HepG2 (cell line): ENCODE results near the gene IL32. TPM values are rescaled to one million over a fixed set of nuclear protein-coding genes. Genes with fewer than 3 reads are reported as not detected.

Experiments
- ATAC-seq: fragments of 200-7000 bp; cut with Tn5 transposase; 3 replicates; pipeline ENCODE4 v1.9.1; 2020; ENCODE audit warnings: mild to moderate bottlenecking, moderate library complexity
- BruUV-seq: library from RNA; stranded (reverse); fragments of 400-500 nt; replicated peaks from 2 replicates; lab custom pipeline; 2021; lab: Mats Ljungman, UMichigan
- CTCF ChIA-PET: fragments of 300-600 bp; formaldehyde crosslinking; extraction: SDS; loops from one replicate; lab custom pipeline; 2021; ENCODE audit warnings: low total read pairs, inconsistent platforms, low intra/inter-chr PET ratio; lab: Yijun Ruan, JAX
- POLR2A ChIA-PET: fragments of 350-600 bp; sonication (Branson Sonifier 250); formaldehyde crosslinking; loops from one replicate; lab custom pipeline; 2020; ENCODE audit warnings: antibody characterized with exemption, inconsistent platforms; lab: Yijun Ruan, JAX
- DNase-seq: peaks from one replicate; pipeline ENCODE4 v3.0.0-alpha.2; 2015; ENCODE audit warnings: low spot score
- FAIRE-seq: peaks from 3 replicates; lab custom pipeline; 2011; peaks lifted over from hg19 to GRCh38; lab: Jason Lieb, UNC
- H2AFZ ChIP-seq: one replicate; pipeline ENCODE4 v1.6.1; 2011; ENCODE audit warnings: low read length, inconsistent platforms
- H3K27ac ChIP-seq: fragments of 300-600 bp; 3 replicates; pipeline ENCODE4 v1.8.0; 2011; ENCODE audit warnings: mixed run types, mild to moderate bottlenecking, mixed read lengths, low read length, inconsistent platforms; ENCODE audit not compliant: insufficient read depth; ENCODE audit errors: extremely low read length
- H3K27me3 ChIP-seq, 2 experiments: fragments of 200-600 bp in 1 of 2; 2 replicates in 1 of 2; 3 replicates in 1 of 2; pipeline versions ENCODE4 v1.6.0 to v1.8.0; 2011; ENCODE audit warnings: low read length in 2 of 2, mild to moderate bottlenecking in 2 of 2, moderate library complexity in 2 of 2, inconsistent platforms in 1 of 2; ENCODE audit not compliant: insufficient read depth in 2 of 2, control insufficient read depth in 1 of 2
- H3K36me3 ChIP-seq, 2 experiments: fragments of 200-600 bp in 1 of 2; replicated peaks in 1 of 2; 2 replicates in 1 of 2; 3 replicates in 1 of 2; pipeline versions ENCODE4 v1.5.1 to v1.8.0; 2011; ENCODE audit warnings: low read length in 2 of 2, inconsistent platforms in 1 of 2; ENCODE audit not compliant: insufficient read depth in 2 of 2, control insufficient read depth in 1 of 2
- H3K4me1 ChIP-seq: 2 replicates; pipeline ENCODE4 v1.5.1; 2012; ENCODE audit warnings: low read length, inconsistent platforms; ENCODE audit not compliant: insufficient read depth
- H3K4me2 ChIP-seq: 2 replicates; pipeline ENCODE4 v1.6.0; 2011; ENCODE audit warnings: low read depth, low read length, inconsistent platforms
- H3K4me3 ChIP-seq, 3 experiments: fragments of 200-600 bp in 1 of 3; sonication (generic), shearing (Covaris generic) in 1 of 3; replicated peaks in 1 of 3; 2 replicates each; pipeline ENCODE4 v1.5.1; 2011 to 2016; ENCODE audit warnings: low read length in 3 of 3, inconsistent platforms in 2 of 3, low read depth in 2 of 3, mild to moderate bottlenecking in 2 of 3, control low read depth in 1 of 3, mixed read lengths in 1 of 3; ENCODE audit not compliant: insufficient read depth in 1 of 3
- H3K79me2 ChIP-seq: one replicate; pipeline ENCODE4 v1.6.1; 2011; ENCODE audit warnings: low read length, inconsistent platforms; ENCODE audit not compliant: insufficient read depth
- H3K9ac ChIP-seq: 2 replicates; pipeline ENCODE4 v1.6.0; 2011; ENCODE audit warnings: mild to moderate bottlenecking, low read depth, low read length, inconsistent platforms; ENCODE audit not compliant: insufficient read depth
- H3K9me3 ChIP-seq: 2 replicates; pipeline ENCODE4 v1.5.1; 2012; ENCODE audit warnings: mild to moderate bottlenecking, low read length
- H4K20me1 ChIP-seq: 2 replicates; pipeline ENCODE4 v1.6.0; 2011; ENCODE audit warnings: inconsistent platforms, mild to moderate bottlenecking, low read length, moderate library complexity; ENCODE audit not compliant: insufficient read depth
- AGO1 ChIP-seq: fragments of 200-400 bp; formaldehyde crosslinking; IDR thresholded peaks from 2 replicates; pipeline ENCODE4 v1.6.1; 2017; ENCODE audit warnings: mild to moderate bottlenecking, low read depth, low read length, moderate library complexity; ENCODE audit not compliant: poor library complexity, severe bottlenecking
- EHMT2 ChIP-seq: fragments of 200-600 bp; sonication (generic); IDR thresholded peaks from 2 replicates; pipeline ENCODE4 v1.7.0; 2017; ENCODE audit warnings: antibody characterized with exemption, low read depth, low read length, borderline replicate concordance
- FLYWCH1 ChIP-seq: sonication (generic); formaldehyde crosslinking; IDR thresholded peaks from 2 replicates; pipeline ENCODE4 v1.8.1; 2023; ENCODE audit warnings: mild to moderate bottlenecking, missing genetic modification reagents
- MTA1 ChIP-seq: sonication (generic); formaldehyde crosslinking; IDR thresholded peaks from 2 replicates; pipeline ENCODE4 v1.4.0; 2020; ENCODE audit warnings: missing genetic modification reagents, mild to moderate bottlenecking, borderline replicate concordance
- SP1 ChIP-seq, 2 experiments: fragments of 450-650 bp in 1 of 2; sonication (generic) in 1 of 2; formaldehyde crosslinking in 1 of 2; IDR thresholded peaks; 2 replicates each; pipeline versions ENCODE4 v1.4.0 to v1.6.1; 2016 to 2020; ENCODE audit warnings: missing genetic modification reagents in 1 of 2
- SRSF1 ChIP-seq: fragments of 200-400 bp; formaldehyde crosslinking; optimal IDR thresholded peaks from 2 replicates; pipeline ENCODE3; 2017; ENCODE audit warnings: mild to moderate bottlenecking, low read depth, low read length, moderate library complexity
- U2AF1 ChIP-seq: fragments of 200-400 bp; formaldehyde crosslinking; optimal IDR thresholded peaks from 2 replicates; pipeline ENCODE3; 2017; ENCODE audit warnings: mild to moderate bottlenecking, low read depth, low read length
- ZC3H13 ChIP-seq: sonication (generic); formaldehyde crosslinking; IDR thresholded peaks from 2 replicates; pipeline ENCODE4 v1.8.1; 2023; ENCODE audit warnings: mild to moderate bottlenecking, missing genetic modification reagents, moderate library complexity
- ZFP82 ChIP-seq: sonication (generic); formaldehyde crosslinking; IDR thresholded peaks from 2 replicates; pipeline ENCODE4 v1.5.1; 2020; ENCODE audit warnings: mild to moderate bottlenecking, missing genetic modification reagents, borderline replicate concordance
- ZNF292 ChIP-seq: sonication (generic); formaldehyde crosslinking; IDR thresholded peaks from 2 replicates; pipeline ENCODE4 v1.8.1; 2022; ENCODE audit warnings: mild to moderate bottlenecking, low read depth, missing genetic modification reagents, borderline replicate concordance
- ZNF468 ChIP-seq: sonication (generic); formaldehyde crosslinking; IDR thresholded peaks from 2 replicates; pipeline ENCODE4 v1.8.0; 2022; ENCODE audit warnings: mild to moderate bottlenecking, moderate library complexity, missing genetic modification reagents
- ZNF501 ChIP-seq: sonication (generic); formaldehyde crosslinking; IDR thresholded peaks from 2 replicates; pipeline ENCODE4 v1.5.1; 2020; ENCODE audit warnings: mild to moderate bottlenecking, moderate library complexity, missing genetic modification reagents
- ZNF687 ChIP-seq: sonication (generic); formaldehyde crosslinking; IDR thresholded peaks from 2 replicates; pipeline ENCODE4 v1.5.1; 2020; ENCODE audit warnings: mild to moderate bottlenecking, missing genetic modification reagents, moderate library complexity
- ZNF841 ChIP-seq: sonication (generic); formaldehyde crosslinking; IDR thresholded peaks from 2 replicates; pipeline ENCODE4 v1.8.1; 2023; ENCODE audit warnings: missing genetic modification reagents, borderline replicate concordance
- ZNF883 ChIP-seq: sonication (generic); formaldehyde crosslinking; IDR thresholded peaks from 2 replicates; pipeline ENCODE4 v1.5.1; 2020; ENCODE audit warnings: mild to moderate bottlenecking, missing genetic modification reagents; ENCODE audit errors: not compliant biosample characterization
- WGBS: methylation state at CpG from one replicate; pipeline ENCODE4 v1.1.6; 2017; ENCODE audit warnings: low lambda C conversion rate; 5-methylcytosine and 5-hydroxymethylcytosine counted together
- in situ Hi-C: cut with HindIII; loops from 2 replicates; pipeline ENCODE4 v1.10.0; 2017; ENCODE audit warnings: low pct_unique_long_range_greater_than_20kb; ENCODE audit not compliant: extremely low pct_ligation_motif_present
- intact Hi-C: fragments of 100-400 bp; cut with micrococcal nuclease; formaldehyde crosslinking; loops from one replicate; pipeline ENCODE4 v1.10.0; 2022; ENCODE audit not compliant: unreplicated experiment
- polyA plus RNA-seq, 8 experiments: library from polyadenylated mRNA; depleted of rRNA in 3 of 8; stranded (reverse) in 7 of 8; unstranded in 1 of 8; fragments of >200 nt; fragmentation: Illumina TruSeq in 4 of 8; extraction: Trizol in 4 of 8; gene quantifications; 2 replicates each; pipeline versions ENCODE4 v1.2.1 to v1.2.3, GENCODE V29; 2011 to 2016; ENCODE audit warnings: low read depth in 4 of 8, missing spikeins in 1 of 8, mixed read lengths in 1 of 8; ENCODE audit not compliant: insufficient read depth in 1 of 8
- total RNA-seq, 5 experiments: library from RNA; depleted of rRNA; stranded (reverse); fragments of >200 nt; fragmentation: Illumina TruSeq; extraction: Trizol; gene quantifications; 2 replicates each; pipeline ENCODE4 v1.2.3, GENCODE V29; 2016; ENCODE audit warnings: low read depth in 1 of 5
- TF ChIP-seq, protein P1 (sequence below): sonication (generic); formaldehyde crosslinking; IDR thresholded peaks from 2 replicates; pipeline ENCODE4 v1.8.0; 2022; ENCODE audit warnings: mild to moderate bottlenecking, missing genetic modification reagents; ENCODE audit not compliant: insufficient replicate concordance

IL32 gene
- total and polyA plus RNA-seq, 2 of the 13 experiments (the other 11 are each of a cell fraction or from before 2014, with no cell fraction given), result 115 to 165 TPM

DNA sequence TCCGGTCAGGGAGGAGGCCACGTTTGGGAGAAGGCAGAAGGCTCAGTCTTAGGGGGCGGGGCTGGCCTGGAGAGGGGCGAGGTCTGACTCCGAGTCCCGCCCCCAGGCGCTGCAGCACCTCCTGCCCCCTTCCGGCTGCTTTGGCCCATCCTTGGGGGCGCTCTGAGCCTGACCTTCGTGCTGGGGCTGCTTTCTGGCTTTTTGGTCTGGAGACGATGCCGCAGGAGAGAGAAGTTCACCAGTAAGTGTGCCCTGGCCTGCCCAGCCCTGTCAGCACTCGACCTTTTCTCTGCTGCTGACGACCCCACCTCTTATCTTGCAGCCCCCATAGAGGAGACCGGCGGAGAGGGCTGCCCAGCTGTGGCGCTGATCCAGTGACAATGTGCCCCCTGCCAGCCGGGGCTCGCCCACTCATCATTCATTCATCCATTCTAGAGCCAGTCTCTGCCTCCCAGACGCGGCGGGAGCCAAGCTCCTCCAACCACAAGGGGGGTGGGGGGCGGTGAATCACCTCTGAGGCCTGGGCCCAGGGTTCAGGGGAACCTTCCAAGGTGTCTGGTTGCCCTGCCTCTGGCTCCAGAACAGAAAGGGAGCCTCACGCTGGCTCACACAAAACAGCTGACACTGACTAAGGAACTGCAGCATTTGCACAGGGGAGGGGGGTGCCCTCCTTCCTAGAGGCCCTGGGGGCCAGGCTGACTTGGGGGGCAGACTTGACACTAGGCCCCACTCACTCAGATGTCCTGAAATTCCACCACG, 43.8 kb upstream of the IL32 start:
- Histone ChIP-seq H3K4me3 (peak overlapping the region; percentile 65 to 93 (median 76)), H3K36me3 (peaks cover 9 to 14% of the 10 kb centered on the region in 2 experiments; a peak in 4 of 5 replicates), H3K4me2 (peak overlapping the region; percentile 85), H3K9me3 (no peaks in the 10 kb centered on the region), H3K27ac (peak overlapping the region; percentile 93), H2AFZ (no peak overlapping the region), H3K4me1 (peaks cover 61% of the 10 kb centered on the region), H3K9ac (peak overlapping the region; percentile 99), H4K20me1 (peaks cover 31% of the 10 kb centered on the region; the same call in 1 of the 2 replicates), H3K79me2 (peaks cover 5% of the 10 kb centered on the region), H3K27me3 (no peaks in the 10 kb centered on the region; a peak in 2 of 5 replicates)
- ChIA-PET CTCF (interaction anchor here (0.9 kb wide), 1 partner anchor 18 kb away, joined by 4 read pairs; no protein-coding TSS in a partner anchor), POLR2A (interaction anchor here (0.7 to 18.8 kb wide), 21 partner anchors 10 to 866 kb away, joined by 3 to 750 read pairs (median 5); partner anchors contain the start of genes CLDN9, FLYWCH2, IL32 and KREMEN2)
- BruUV-seq, result TSS peak; percentile 59
- ATAC-seq (peak; percentile 23), FAIRE-seq (no peak), DNase-seq (peak; percentile 68)
- in situ Hi-C loops (no loop called here), intact Hi-C loops (no loop called here)
- 3% methylated on average over 5 of the region's 25 CpGs for WGBS
- TF ChIP-seq SRSF1 (peak; percentile 47), AGO1 (peak; percentile 5), SP1 (IDR thresholded peaks at IDR 0.05) (no peak), SP1 (CRISPR knock-in tag; IDR thresholded peaks at IDR 0.05) (peak; percentile 16; the same call in 1 of the 2 replicates), ZNF292 (0 out of 2 replicates have a peak, but pooled peaks have one; percentile 18), ZNF687 (CRISPR knock-in tag) (peak; percentile 43), ZNF883 (no peak), ZNF841 (CRISPR knock-in tag) (no peak), ZFP82 (peak; percentile 32; the same call in 1 of the 2 replicates), ZNF468 (0 out of 2 replicates have a peak, but pooled peaks have one; percentile 50), FLYWCH1 (CRISPR knock-in tag) (no peak), ZC3H13 (no peak), MTA1 (0 out of 2 replicates have a peak, but pooled peaks have one; percentile 13), EHMT2 (no peak), U2AF1 (peak; percentile 73), ZNF501 (peak; percentile 6; the same call in 1 of the 2 replicates)
- TF ChIP-seq, protein P1, sequence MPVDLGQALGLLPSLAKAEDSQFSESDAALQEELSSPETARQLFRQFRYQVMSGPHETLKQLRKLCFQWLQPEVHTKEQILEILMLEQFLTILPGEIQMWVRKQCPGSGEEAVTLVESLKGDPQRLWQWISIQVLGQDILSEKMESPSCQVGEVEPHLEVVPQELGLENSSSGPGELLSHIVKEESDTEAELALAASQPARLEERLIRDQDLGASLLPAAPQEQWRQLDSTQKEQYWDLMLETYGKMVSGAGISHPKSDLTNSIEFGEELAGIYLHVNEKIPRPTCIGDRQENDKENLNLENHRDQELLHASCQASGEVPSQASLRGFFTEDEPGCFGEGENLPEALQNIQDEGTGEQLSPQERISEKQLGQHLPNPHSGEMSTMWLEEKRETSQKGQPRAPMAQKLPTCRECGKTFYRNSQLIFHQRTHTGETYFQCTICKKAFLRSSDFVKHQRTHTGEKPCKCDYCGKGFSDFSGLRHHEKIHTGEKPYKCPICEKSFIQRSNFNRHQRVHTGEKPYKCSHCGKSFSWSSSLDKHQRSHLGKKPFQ, result no peak
